K562 (cell line): ENCODE data around the gene CDCP2. TPM values are rescaled to one million over a fixed set of nuclear protein-coding genes. Genes with fewer than 3 reads are reported as not detected.

Source experiments
- ATAC-seq: fragments of 200-7000 bp; cut with Tn5 transposase; 3 replicates; pipeline ENCODE4 v1.9.1; 2020; ENCODE audit warnings: moderate library complexity
- BruUV-seq: library from RNA; stranded (reverse); fragments of 400-500 nt; replicated peaks from 2 replicates; lab custom pipeline; 2021; lab: Mats Ljungman, UMichigan
- CTCF ChIA-PET: fragments of 300-600 bp; formaldehyde crosslinking; extraction: SDS; loops from one replicate; lab custom pipeline; 2021; ENCODE audit warnings: low intra/inter-chr PET ratio; lab: Yijun Ruan, JAX
- POLR2A ChIA-PET: fragments of 300-600, 350-650 bp; sonication (Branson Sonifier 250); formaldehyde crosslinking; extraction: SDS; loops from one replicate; lab custom pipeline; 2021; ENCODE audit warnings: antibody characterized with exemption, inconsistent platforms; lab: Yijun Ruan, JAX
- DNase-seq, 4 experiments: peaks; one replicate each; pipeline versions ENCODE4 v3.0.0 to v3.0.0-alpha.2; 2011 to 2018; ENCODE audit warnings: low spot score in 3 of 4, mixed read lengths in 3 of 4; ENCODE audit errors: extremely low read depth in 1 of 4
- FAIRE-seq: peaks from 2 replicates; lab custom pipeline; 2011; peaks lifted over from hg19 to GRCh38; lab: Jason Lieb, UNC
- H2AFZ ChIP-seq: 2 replicates; pipeline ENCODE4 v1.6.0; 2011; ENCODE audit warnings: low read depth, low read length, control low read depth, inconsistent platforms
- H3K27ac ChIP-seq: fragments of 200-600 bp; 3 replicates; pipeline ENCODE4 v1.8.0; 2011; ENCODE audit warnings: low read depth, mild to moderate bottlenecking, control low read depth, inconsistent platforms, low read length, moderate library complexity, mixed read lengths; ENCODE audit errors: extremely low read depth
- H3K27me3 ChIP-seq, 2 experiments: fragments of 300-600 bp in 1 of 2; 2 replicates in 1 of 2; 3 replicates in 1 of 2; pipeline versions ENCODE4 v1.6.0 to v1.8.0; 2011; ENCODE audit warnings: inconsistent platforms in 2 of 2, low read length in 2 of 2, mild to moderate bottlenecking in 1 of 2, mixed read lengths in 1 of 2, moderate library complexity in 1 of 2; ENCODE audit not compliant: control insufficient read depth in 2 of 2, insufficient read depth in 2 of 2
- H3K36me3 ChIP-seq: fragments of 300-600 bp; 3 replicates; pipeline ENCODE4 v1.8.0; 2011; ENCODE audit warnings: mild to moderate bottlenecking, low read length, inconsistent platforms; ENCODE audit not compliant: control insufficient read depth, insufficient read depth
- H3K4me1 ChIP-seq, 2 experiments: fragments of 200-600 bp in 1 of 2; replicated peaks in 1 of 2; 2 replicates in 1 of 2; 3 replicates in 1 of 2; pipeline versions ENCODE4 v1.5.1 to v1.8.0; 2011; ENCODE audit warnings: inconsistent platforms in 2 of 2, low read length in 2 of 2, mild to moderate bottlenecking in 1 of 2, mixed read lengths in 1 of 2, moderate library complexity in 1 of 2; ENCODE audit not compliant: control insufficient read depth in 2 of 2, insufficient read depth in 2 of 2
- H3K4me2 ChIP-seq: 2 replicates; pipeline ENCODE4 v1.6.1; 2011; ENCODE audit warnings: low read length, control low read depth, inconsistent platforms, mixed read lengths; ENCODE audit not compliant: insufficient read depth
- H3K4me3 ChIP-seq: fragments of 200-600 bp; sonication (generic), shearing (Covaris generic); 2 replicates; pipeline ENCODE4 v1.5.1; 2016; ENCODE audit warnings: control low read depth, inconsistent platforms
- H3K79me2 ChIP-seq: fragments of 200-600 bp; 3 replicates; pipeline ENCODE4 v1.8.0; 2011; ENCODE audit warnings: low read length, inconsistent platforms; ENCODE audit not compliant: control insufficient read depth, insufficient read depth
- H3K9ac ChIP-seq, 2 experiments: 2 replicates each; pipeline versions ENCODE4 v1.6.0 to v1.6.1; 2011; ENCODE audit warnings: low read depth in 2 of 2, low read length in 2 of 2, control low read depth in 1 of 2, inconsistent platforms in 1 of 2, mild to moderate bottlenecking in 1 of 2, mixed read lengths in 1 of 2; ENCODE audit not compliant: insufficient read depth in 1 of 2
- H3K9me1 ChIP-seq: one replicate; pipeline ENCODE4 v1.6.0; 2011; ENCODE audit warnings: inconsistent platforms, mild to moderate bottlenecking, low read length, moderate library complexity; ENCODE audit not compliant: control insufficient read depth, insufficient read depth
- H3K9me3 ChIP-seq: replicated peaks from 2 replicates; pipeline ENCODE4 v1.5.1; 2011; ENCODE audit warnings: low read depth, low read length, inconsistent platforms; ENCODE audit not compliant: control insufficient read depth, insufficient read depth
- H4K20me1 ChIP-seq: replicated peaks from 2 replicates; pipeline ENCODE4 v1.6.1; 2011; ENCODE audit warnings: low read length, inconsistent platforms, mixed read lengths; ENCODE audit not compliant: control insufficient read depth, insufficient read depth
- MEIS2 ChIP-seq: fragments of 450-650 bp; IDR thresholded peaks from 2 replicates; pipeline ENCODE4 v1.6.1; 2014; ENCODE audit warnings: mild to moderate bottlenecking; ENCODE audit not compliant: partially characterized antibody
- MLLT1 ChIP-seq, 2 experiments: fragments of 450-650 bp; IDR thresholded peaks; 2 replicates each; pipeline ENCODE4 v1.6.1; 2016
- WGBS: fragments of 100-300 bp; shearing (Covaris generic); methylation state at CpG from one replicate; pipeline ENCODE4 v1.1.6; 2016; ENCODE audit warnings: low coverage, mixed read lengths; ENCODE audit not compliant: insufficient coverage; ENCODE audit errors: missing lambda C conversion rate; 5-methylcytosine and 5-hydroxymethylcytosine counted together
- in situ Hi-C: fragments of 300-500 bp; cut with MboI; formaldehyde crosslinking; loops from 4 replicates; pipeline ENCODE4 v1.15.0; 2018; ENCODE audit warnings: inconsistent platforms, mixed read lengths
- intact Hi-C: fragments of 100-400 bp; cut with micrococcal nuclease; formaldehyde crosslinking; loops from 2 replicates; pipeline ENCODE4 v1.14.2; 2022
- polyA plus RNA-seq, 8 experiments: library from polyadenylated mRNA; depleted of rRNA in 4 of 8; stranded (reverse) in 5 of 8; unstranded in 3 of 8; fragments of >200 nt; fragmentation: Nextera tagmentation in 2 of 8; fragmentation: Illumina TruSeq in 1 of 8; extraction: Ambion mirVana in 2 of 8; extraction: Trizol in 1 of 8; gene quantifications; 2 replicates each; pipeline versions ENCODE4 v1.2.1 to v1.2.3, GENCODE V29; 2011 to 2014; ENCODE audit warnings: inconsistent platforms in 1 of 8, missing spikeins in 1 of 8
- total RNA-seq, 7 experiments: library from RNA; depleted of rRNA in 6 of 7; stranded (reverse); fragments of >200 nt in 6 of 7; fragmentation: Illumina TruSeq in 2 of 7; extraction: Trizol in 2 of 7; gene quantifications; 2 replicates each; pipeline versions ENCODE4 v1.2.1 to v1.2.3, GENCODE V29; 2011 to 2021; ENCODE audit warnings: low replicate concordance in 1 of 7
- TF ChIP-seq, protein P1 (sequence below): sonication (generic); formaldehyde crosslinking; IDR thresholded peaks from 2 replicates; pipeline ENCODE4 v1.8.0; 2022; ENCODE audit warnings: mild to moderate bottlenecking, missing genetic modification reagents
- TF ChIP-seq, protein P2 (sequence below), 2 experiments: IDR thresholded peaks in 1 of 2; conservative IDR thresholded peaks in 1 of 2; 2 replicates each; pipeline ENCODE4 v1.6.1; 2016; ENCODE audit warnings: low read depth in 2 of 2, mild to moderate bottlenecking in 1 of 2, missing compliant biosample characterization in 1 of 2, missing genetic modification characterization in 1 of 2, moderate library complexity in 1 of 2
- TF ChIP-seq, protein P3 (sequence below): fragments of 450-650 bp; IDR thresholded peaks from 2 replicates; pipeline ENCODE4 v1.6.1; 2016

Gene CDCP2
- total and polyA plus RNA-seq, 9 of the 15 experiments (the other 6 are each of a cell fraction or from before 2014, with no cell fraction given) = not detected

DNA sequence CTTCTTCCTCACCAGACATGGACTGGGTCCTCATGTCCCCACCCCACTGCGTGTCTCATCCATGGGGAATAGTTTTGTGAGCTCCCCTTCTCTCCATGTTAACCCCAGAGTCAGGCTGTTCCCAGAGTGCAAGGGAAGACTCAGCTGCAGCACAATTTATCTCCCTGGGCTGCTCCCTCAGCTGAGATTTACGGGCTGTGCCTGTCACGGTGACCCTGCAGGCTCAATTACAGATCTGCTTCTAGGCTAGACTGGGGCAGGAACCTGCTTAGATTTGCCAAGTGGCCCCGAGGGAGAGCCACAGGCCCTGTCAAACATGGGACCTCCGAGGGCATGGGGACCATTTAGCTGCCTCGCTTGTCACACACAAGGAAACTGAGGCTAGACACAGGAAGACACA is 37.8 kb downstream of the CDCP2 start:
- peak in 1 of 4 experiments; percentile 15 for DNase-seq
- H4K20me1 ChIP-seq = no peaks in the 10 kb centered on the region
- no peak for FAIRE-seq
- no peaks in the 10 kb centered on the region; a peak in 1 of 5 replicates for H3K4me1 ChIP-seq
- ChIA-PET CTCF (no interaction called here), POLR2A (interaction anchor here (0.6 to 1.6 kb wide), 5 partner anchors 11 to 602 kb away, joined by 3 to 5 read pairs (median 4); no protein-coding TSS in a partner anchor)
- H3K27me3 ChIP-seq = peaks cover 0 to 11% of the 10 kb centered on the region in 2 experiments; a peak in 3 of 5 replicates
- no peaks in the 10 kb centered on the region; the same call in 2 of the 3 replicates for H3K36me3 ChIP-seq
- H3K79me2 ChIP-seq = no peaks in the 10 kb centered on the region
- no peak overlapping the region for H3K4me3 ChIP-seq
- 8% methylated on average over 6 of the region's 6 CpGs for WGBS
- TF ChIP-seq, protein P1, sequence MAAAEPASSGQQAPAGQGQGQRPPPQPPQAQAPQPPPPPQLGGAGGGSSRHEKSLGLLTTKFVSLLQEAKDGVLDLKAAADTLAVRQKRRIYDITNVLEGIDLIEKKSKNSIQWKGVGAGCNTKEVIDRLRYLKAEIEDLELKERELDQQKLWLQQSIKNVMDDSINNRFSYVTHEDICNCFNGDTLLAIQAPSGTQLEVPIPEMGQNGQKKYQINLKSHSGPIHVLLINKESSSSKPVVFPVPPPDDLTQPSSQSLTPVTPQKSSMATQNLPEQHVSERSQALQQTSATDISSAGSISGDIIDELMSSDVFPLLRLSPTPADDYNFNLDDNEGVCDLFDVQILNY (CRISPR knock-in tag) = no peak
- TF ChIP-seq, protein P2, sequence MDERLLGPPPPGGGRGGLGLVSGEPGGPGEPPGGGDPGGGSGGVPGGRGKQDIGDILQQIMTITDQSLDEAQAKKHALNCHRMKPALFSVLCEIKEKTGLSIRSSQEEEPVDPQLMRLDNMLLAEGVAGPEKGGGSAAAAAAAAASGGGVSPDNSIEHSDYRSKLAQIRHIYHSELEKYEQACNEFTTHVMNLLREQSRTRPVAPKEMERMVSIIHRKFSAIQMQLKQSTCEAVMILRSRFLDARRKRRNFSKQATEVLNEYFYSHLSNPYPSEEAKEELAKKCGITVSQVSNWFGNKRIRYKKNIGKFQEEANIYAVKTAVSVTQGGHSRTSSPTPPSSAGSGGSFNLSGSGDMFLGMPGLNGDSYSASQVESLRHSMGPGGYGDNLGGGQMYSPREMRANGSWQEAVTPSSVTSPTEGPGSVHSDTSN (CRISPR knock-in tag; IDR thresholded peaks at IDR 0.05; ENCODE audit: low read depth) = no peak
- TF ChIP-seq, protein P2 (tag; conservative IDR thresholded peaks at IDR 0.05; ENCODE audit: low read depth) = peak; percentile 76
- TF ChIP-seq MLLT1 (IDR thresholded peaks at IDR 0.05) (no peak), MEIS2 (peak; percentile 43)
- TF ChIP-seq, protein P3, sequence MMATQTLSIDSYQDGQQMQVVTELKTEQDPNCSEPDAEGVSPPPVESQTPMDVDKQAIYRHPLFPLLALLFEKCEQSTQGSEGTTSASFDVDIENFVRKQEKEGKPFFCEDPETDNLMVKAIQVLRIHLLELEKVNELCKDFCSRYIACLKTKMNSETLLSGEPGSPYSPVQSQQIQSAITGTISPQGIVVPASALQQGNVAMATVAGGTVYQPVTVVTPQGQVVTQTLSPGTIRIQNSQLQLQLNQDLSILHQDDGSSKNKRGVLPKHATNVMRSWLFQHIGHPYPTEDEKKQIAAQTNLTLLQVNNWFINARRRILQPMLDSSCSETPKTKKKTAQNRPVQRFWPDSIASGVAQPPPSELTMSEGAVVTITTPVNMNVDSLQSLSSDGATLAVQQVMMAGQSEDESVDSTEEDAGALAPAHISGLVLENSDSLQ = peak; percentile 38; the same call in 1 of the 2 replicates
- no peak overlapping the region for H2AFZ ChIP-seq
- in situ Hi-C loops (no loop called here), intact Hi-C loops (no loop called here)
- 0 out of 4 replicates have a peak overlapping the region, but pooled peaks of 1 of the 2 experiments have one; percentile 17 for H3K9ac ChIP-seq
- 0 out of 2 replicates have a peak, but pooled peaks cover under 1% of the 10 kb centered on the region for H3K9me3 ChIP-seq
- H3K27ac ChIP-seq = no peak overlapping the region
- no peaks in the 10 kb centered on the region for H3K9me1 ChIP-seq
- no TSS peak for BruUV-seq
- no peak overlapping the region for H3K4me2 ChIP-seq
- no peak for ATAC-seq
